Thyroid gland (tissue), 4 donors: ENCODE data around the gene COQ4. TPM values are rescaled to one million over a fixed set of nuclear protein-coding genes. Genes with fewer than 3 reads are reported as not detected.

ENCODE experiments used
- DNase-seq, 2 donors: peaks; one replicate each; pipeline ENCODE4 v3.0.0-alpha.2; 2019
- H3K27ac ChIP-seq, 3 donors: fragments of 200-600 bp; sonication (generic); 1 replicate in 2 of 3; 2 replicates in 1 of 3; pipeline ENCODE4 v1.5.1; 2016 to 2019; ENCODE audit warnings: mild to moderate bottlenecking in 1 of 3, moderate library complexity in 1 of 3
- H3K27me3 ChIP-seq: fragments of 200-600 bp; sonication (generic); one replicate; pipeline ENCODE4 v1.5.1; 2019
- H3K36me3 ChIP-seq, 2 donors: fragments of 200-600 bp; sonication (generic); one replicate each; pipeline ENCODE4 v1.5.1; 2016 to 2019
- H3K4me1 ChIP-seq, 2 donors: fragments of 200-600 bp; sonication (generic); one replicate each; pipeline ENCODE4 v1.5.1; 2017 to 2019
- H3K4me3 ChIP-seq, 3 donors: fragments of 200-600 bp; sonication (generic); replicated peaks in 1 of 3; 1 replicate in 2 of 3; 2 replicates in 1 of 3; pipeline ENCODE4 v1.5.1; 2016; ENCODE audit warnings: mild to moderate bottlenecking in 1 of 3
- H3K9me3 ChIP-seq: fragments of 200-600 bp; sonication (generic); one replicate; pipeline ENCODE4 v1.5.1; 2017
- CTCF ChIP-seq, 6 experiments: fragments of 200-600 bp in 3 of 6; fragments of 450-650 bp in 3 of 6; sonication (generic) in 3 of 6; IDR thresholded peaks; one replicate each; pipeline ENCODE4 v1.5.1; 2016 to 2019; ENCODE audit warnings: antibody characterized with exemption in 6 of 6, mild to moderate bottlenecking in 2 of 6, inconsistent platforms in 1 of 6, moderate library complexity in 1 of 6
- POLR2A ChIP-seq, 2 donors: fragments of 450-650 bp; IDR thresholded peaks; one replicate each; pipeline ENCODE4 v1.6.1; 2017; ENCODE audit warnings: antibody characterized with exemption in 2 of 2, mild to moderate bottlenecking in 2 of 2, moderate library complexity in 1 of 2
- WGBS, 2 donors: methylation state at CpG; one replicate each; pipeline ENCODE4 v1.1.5; 2017; 5-methylcytosine and 5-hydroxymethylcytosine counted together
- intact Hi-C: fragments of 100-400 bp; cut with DNase I; formaldehyde crosslinking; loops from one replicate; pipeline ENCODE4 v1.15.1; 2023
- total RNA-seq, 4 donors: library from RNA; depleted of rRNA; stranded (reverse); fragments of >200 nt; gene quantifications; one replicate each; pipeline ENCODE4 v1.2.3, GENCODE V29; 2016

COQ4 gene
- total RNA-seq, 4 donors from 2014 or later = 71.8 to 137 (median 108) TPM

DNA sequence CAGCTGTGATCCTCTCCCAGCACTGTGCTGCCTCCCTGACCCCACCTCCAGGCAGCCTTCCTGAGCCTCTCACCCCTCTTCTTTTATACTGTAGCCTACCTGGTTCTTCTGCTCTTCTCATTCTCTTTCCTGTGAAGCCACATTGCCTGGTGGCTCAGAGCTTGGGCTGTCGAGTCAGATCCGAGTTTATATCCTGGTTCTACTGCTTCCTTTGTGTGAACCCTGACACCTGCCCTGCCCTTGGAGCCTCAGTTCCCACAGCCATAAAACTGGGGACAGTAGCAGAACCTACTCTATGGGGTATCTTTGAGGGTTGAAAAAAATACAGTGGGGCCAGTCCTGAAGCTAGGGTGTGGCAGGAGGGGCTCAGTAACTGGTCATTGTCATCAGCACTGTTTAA, 26.5 kb downstream of the COQ4 start:
- H3K36me3 ChIP-seq = peaks cover 38 to 54% of the 10 kb centered on the region in 2 donors
- H3K27me3 ChIP-seq = no peaks in the 10 kb centered on the region
- no peaks in the 10 kb centered on the region for H3K4me1 ChIP-seq
- intact Hi-C loops = no loop called here
- H3K9me3 ChIP-seq = no peaks in the 10 kb centered on the region
- TF ChIP-seq CTCF (IDR thresholded peaks at IDR 0.05) = no peak
- no peak for TF ChIP-seq POLR2A (IDR thresholded peaks at IDR 0.05)
- WGBS, 2 donors = 93 to 95% methylated on average over 2 of the region's 2 CpGs
- H3K27ac ChIP-seq = no peak overlapping the region
- H3K4me3 ChIP-seq = no peak overlapping the region
- DNase-seq = no peak

DNA sequence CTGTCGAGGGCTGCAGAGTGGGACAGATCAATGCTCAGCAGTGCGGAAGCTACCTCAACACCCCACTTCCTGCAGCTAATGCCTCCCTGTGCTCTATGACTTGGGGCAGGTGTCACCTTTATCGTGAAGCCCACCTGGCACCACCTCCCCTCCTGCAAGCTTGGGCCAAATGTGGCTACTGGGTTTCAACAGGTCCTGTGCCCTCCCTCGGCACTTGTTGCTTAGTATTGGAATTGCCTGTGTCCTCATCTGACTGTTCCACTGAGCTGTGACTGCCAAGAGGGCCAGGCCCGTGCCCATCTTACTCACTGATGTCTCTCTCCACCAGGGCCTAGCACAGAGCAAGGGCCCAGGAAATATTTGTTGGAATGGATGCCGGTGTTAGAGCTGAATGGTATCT, 27.1 kb downstream of the COQ4 start:
- TF ChIP-seq CTCF (IDR thresholded peaks at IDR 0.05) = no peak
- no peak for TF ChIP-seq POLR2A (IDR thresholded peaks at IDR 0.05)
- Histone ChIP-seq H3K36me3 (peaks cover 38 to 53% of the 10 kb centered on the region in 2 donors), H3K9me3 (no peaks in the 10 kb centered on the region), H3K4me3 (no peak overlapping the region), H3K27ac (no peak overlapping the region), H3K27me3 (no peaks in the 10 kb centered on the region), H3K4me1 (no peaks in the 10 kb centered on the region)
- WGBS, 2 donors = 97 to 100% methylated on average over 6 of the region's 6 CpGs
- DNase-seq = no peak
- intact Hi-C loops = no loop called here

DNA sequence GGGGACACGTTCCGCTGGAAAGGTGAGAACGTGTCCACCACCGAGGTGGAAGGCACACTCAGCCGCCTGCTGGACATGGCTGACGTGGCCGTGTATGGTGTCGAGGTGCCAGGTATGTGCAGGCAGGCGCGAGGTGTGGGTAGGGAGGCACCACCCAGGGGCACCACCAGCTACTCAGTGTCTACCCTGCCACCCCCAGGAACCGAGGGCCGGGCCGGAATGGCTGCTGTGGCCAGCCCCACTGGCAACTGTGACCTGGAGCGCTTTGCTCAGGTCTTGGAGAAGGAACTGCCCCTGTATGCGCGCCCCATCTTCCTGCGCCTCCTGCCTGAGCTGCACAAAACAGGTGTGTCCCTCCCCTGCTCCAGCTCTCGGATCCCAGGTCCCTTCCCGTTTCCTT, 32.8 kb downstream of the COQ4 start:
- Histone ChIP-seq H3K27me3 (no peaks in the 10 kb centered on the region), H3K4me3 (no peak overlapping the region), H3K9me3 (no peaks in the 10 kb centered on the region), H3K36me3 (peaks cover 19 to 26% of the 10 kb centered on the region in 2 donors), H3K4me1 (no peaks in the 10 kb centered on the region), H3K27ac (no peak overlapping the region)
- WGBS, 2 donors = 97 to 98% methylated on average over 13 to 19 of the region's 19 CpGs
- TF ChIP-seq CTCF (IDR thresholded peaks at IDR 0.05) (no peak), POLR2A (IDR thresholded peaks at IDR 0.05) (no peak)
- intact Hi-C loops = no loop called here
- DNase-seq = no peak

DNA sequence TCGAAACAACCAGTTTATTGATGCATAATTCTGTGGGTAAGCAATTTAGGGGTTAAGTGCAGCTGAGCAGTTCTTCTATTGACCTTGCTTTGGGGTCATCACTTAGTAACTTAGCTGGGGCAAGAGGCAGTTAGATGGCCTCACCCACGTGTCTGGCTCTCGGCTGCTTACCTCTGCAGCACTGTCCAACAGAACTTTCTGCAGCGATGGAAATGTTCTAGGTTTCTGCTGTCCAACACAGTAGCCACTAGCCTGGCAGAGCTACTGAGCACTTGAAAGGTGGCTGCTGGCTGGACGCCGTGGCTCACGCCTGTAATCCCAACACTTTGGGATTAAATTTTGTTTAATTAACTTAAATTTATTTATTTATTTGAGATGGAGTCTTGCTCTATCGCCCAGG, 35.5 kb downstream of the COQ4 start:
- Histone ChIP-seq H3K4me3 (no peak overlapping the region), H3K36me3 (peaks cover 14 to 18% of the 10 kb centered on the region in 2 donors), H3K27ac (no peak overlapping the region), H3K4me1 (peaks cover 0 to 11% of the 10 kb centered on the region in 2 donors), H3K27me3 (no peaks in the 10 kb centered on the region), H3K9me3 (no peaks in the 10 kb centered on the region)
- intact Hi-C loops = no loop called here
- WGBS, 2 donors = 87 to 89% methylated on average over 8 of the region's 8 CpGs
- DNase-seq = no peak
- TF ChIP-seq CTCF (IDR thresholded peaks at IDR 0.05) = no peak
- no peak for TF ChIP-seq POLR2A (IDR thresholded peaks at IDR 0.05)

DNA sequence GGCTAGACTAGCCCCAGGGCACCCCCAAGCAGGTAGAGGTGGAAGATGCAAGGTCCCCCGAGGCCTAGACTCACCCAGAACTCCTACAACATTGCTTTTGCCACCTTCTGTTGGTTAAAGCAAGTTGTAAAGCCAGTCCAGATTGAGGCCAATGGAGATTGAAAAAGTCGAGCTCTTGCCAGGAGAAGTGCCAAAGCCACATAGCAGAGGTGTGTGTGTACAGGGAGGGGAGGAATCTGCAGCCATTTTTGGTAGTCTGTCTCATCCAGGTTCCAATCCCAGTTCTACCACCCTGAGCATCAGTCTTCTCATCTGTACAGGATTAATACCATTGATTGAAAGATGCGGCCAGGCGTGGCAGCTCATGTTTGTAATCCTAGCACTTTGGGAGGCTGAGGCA, 36.2 kb downstream of the COQ4 start:
- H3K36me3 ChIP-seq = peaks cover 14 to 16% of the 10 kb centered on the region in 2 donors
- DNase-seq = no peak
- TF ChIP-seq POLR2A (IDR thresholded peaks at IDR 0.05) = no peak
- no peak for TF ChIP-seq CTCF (IDR thresholded peaks at IDR 0.05)
- peaks cover 0 to 11% of the 10 kb centered on the region in 2 donors for H3K4me1 ChIP-seq
- H3K4me3 ChIP-seq = no peak overlapping the region
- intact Hi-C loops = no loop called here
- H3K27me3 ChIP-seq = no peaks in the 10 kb centered on the region
- no peaks in the 10 kb centered on the region for H3K9me3 ChIP-seq
- WGBS, 2 donors = 79 to 90% methylated on average over 4 of the region's 4 CpGs
- no peak overlapping the region for H3K27ac ChIP-seq
